OCI-LY3 (cell line): Measurements from ENCODE around the gene CCNF.

Source experiments
- H2AFZ ChIP-seq: fragments of 200-600, 300-600 bp; shearing (Covaris generic); 2 replicates; pipeline ENCODE4 v1.6.0; 2014; ENCODE audit warnings: antibody characterized with exemption, low read depth, low read length
- H3K27ac ChIP-seq: fragments of 200-600, 300-600 bp; sonication (generic); 2 replicates; pipeline ENCODE4 v1.5.1; 2014; ENCODE audit warnings: mild to moderate bottlenecking, low read length, moderate library complexity, mixed read lengths
- H3K27me3 ChIP-seq: fragments of 200-600, 300-600 bp; sonication (generic); 2 replicates; pipeline ENCODE4 v1.6.1; 2014; ENCODE audit warnings: low read depth, low read length, mixed read lengths
- H3K36me3 ChIP-seq: fragments of 200-600, 300-600 bp; sonication (generic); replicated peaks from 2 replicates; pipeline ENCODE3; 2014; ENCODE audit warnings: low read depth, low read length, mixed read lengths
- H3K4me1 ChIP-seq: fragments of 300-600, 200-600 bp; sonication (generic); 2 replicates; pipeline ENCODE4 v1.6.1; 2014; ENCODE audit warnings: low read length, mixed read lengths
- H3K4me2 ChIP-seq: fragments of 200-600, 300-600 bp; sonication (generic); 2 replicates; pipeline ENCODE4 v1.6.1; 2014; ENCODE audit warnings: low read length, mixed read lengths
- H3K4me3 ChIP-seq: fragments of 300-600, 200-600 bp; sonication (generic); 2 replicates; pipeline ENCODE4 v1.5.1; 2014; ENCODE audit warnings: antibody characterized with exemption, mild to moderate bottlenecking, low read length, moderate library complexity
- H3K79me2 ChIP-seq: fragments of 300-600, 200-600 bp; shearing (Covaris generic); 2 replicates; pipeline ENCODE4 v1.6.1; 2014; ENCODE audit warnings: mild to moderate bottlenecking, low read length, mixed read lengths
- H3K9ac ChIP-seq: fragments of 300-600, 200-600 bp; shearing (Covaris generic); 2 replicates; pipeline ENCODE4 v1.6.0; 2014; ENCODE audit warnings: mild to moderate bottlenecking, low read length, moderate library complexity
- H3K9me3 ChIP-seq: fragments of 200-600, 300-600 bp; shearing (Covaris generic); 2 replicates; pipeline ENCODE4 v1.6.1; 2014; ENCODE audit warnings: low read length, mixed read lengths; ENCODE audit not compliant: insufficient read depth
- H4K20me1 ChIP-seq: fragments of 200-600, 300-600 bp; sonication (generic); 2 replicates; pipeline ENCODE4 v1.6.1; 2016; ENCODE audit warnings: low read length, mixed read lengths; ENCODE audit not compliant: insufficient read depth
- EZH2phosphoT487 ChIP-seq: fragments of 200-600 bp; shearing (Covaris generic); IDR thresholded peaks from 2 replicates; pipeline ENCODE4 v1.6.1; 2018; ENCODE audit warnings: antibody characterized with exemption, mixed run types, low read depth
- TF ChIP-seq, protein P1 (sequence below): fragments of 200-600, 300-600 bp; sonication (generic); IDR thresholded peaks from 2 replicates; pipeline ENCODE4 v1.5.1; 2014; ENCODE audit warnings: antibody characterized with exemption, low read length, low read depth

Gene CCNF

DNA sequence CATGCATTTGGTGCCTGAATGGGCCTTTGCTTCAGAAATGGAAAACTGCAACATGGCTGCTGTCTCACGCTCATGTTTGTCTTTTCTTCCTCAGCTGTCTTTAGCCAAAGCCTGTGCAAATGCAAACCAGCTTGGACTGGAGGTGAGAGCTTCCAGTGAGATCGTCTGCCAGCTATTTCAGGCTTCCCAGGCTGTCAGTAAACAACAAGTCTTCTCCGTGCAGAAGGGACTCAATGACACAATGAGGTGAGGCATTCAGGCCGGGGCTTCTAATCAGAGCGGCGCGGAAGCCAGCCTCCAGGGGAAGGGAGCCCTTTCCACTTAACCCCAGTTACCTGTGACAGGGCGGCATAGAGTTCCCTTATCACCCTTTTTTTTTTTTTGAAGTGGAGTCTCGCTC, 14.3 kb downstream of the CCNF start:
- H3K4me1 ChIP-seq: no peaks in the 10 kb centered on the region
- H3K27me3 ChIP-seq: no peaks in the 10 kb centered on the region
- H3K9me3 ChIP-seq: no peaks in the 10 kb centered on the region
- H3K4me3 ChIP-seq: no peak overlapping the region
- H3K4me2 ChIP-seq: no peak overlapping the region
- H3K27ac ChIP-seq: no peak overlapping the region
- TF ChIP-seq, protein P1, sequence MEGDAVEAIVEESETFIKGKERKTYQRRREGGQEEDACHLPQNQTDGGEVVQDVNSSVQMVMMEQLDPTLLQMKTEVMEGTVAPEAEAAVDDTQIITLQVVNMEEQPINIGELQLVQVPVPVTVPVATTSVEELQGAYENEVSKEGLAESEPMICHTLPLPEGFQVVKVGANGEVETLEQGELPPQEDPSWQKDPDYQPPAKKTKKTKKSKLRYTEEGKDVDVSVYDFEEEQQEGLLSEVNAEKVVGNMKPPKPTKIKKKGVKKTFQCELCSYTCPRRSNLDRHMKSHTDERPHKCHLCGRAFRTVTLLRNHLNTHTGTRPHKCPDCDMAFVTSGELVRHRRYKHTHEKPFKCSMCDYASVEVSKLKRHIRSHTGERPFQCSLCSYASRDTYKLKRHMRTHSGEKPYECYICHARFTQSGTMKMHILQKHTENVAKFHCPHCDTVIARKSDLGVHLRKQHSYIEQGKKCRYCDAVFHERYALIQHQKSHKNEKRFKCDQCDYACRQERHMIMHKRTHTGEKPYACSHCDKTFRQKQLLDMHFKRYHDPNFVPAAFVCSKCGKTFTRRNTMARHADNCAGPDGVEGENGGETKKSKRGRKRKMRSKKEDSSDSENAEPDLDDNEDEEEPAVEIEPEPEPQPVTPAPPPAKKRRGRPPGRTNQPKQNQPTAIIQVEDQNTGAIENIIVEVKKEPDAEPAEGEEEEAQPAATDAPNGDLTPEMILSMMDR: no peak
- no peak for TF ChIP-seq EZH2phosphoT487
- H4K20me1 ChIP-seq: no peaks in the 10 kb centered on the region
- H2AFZ ChIP-seq: no peak overlapping the region
- no peaks in the 10 kb centered on the region for H3K79me2 ChIP-seq
- no peak overlapping the region for H3K9ac ChIP-seq
- peaks cover 44% of the 10 kb centered on the region for H3K36me3 ChIP-seq

DNA sequence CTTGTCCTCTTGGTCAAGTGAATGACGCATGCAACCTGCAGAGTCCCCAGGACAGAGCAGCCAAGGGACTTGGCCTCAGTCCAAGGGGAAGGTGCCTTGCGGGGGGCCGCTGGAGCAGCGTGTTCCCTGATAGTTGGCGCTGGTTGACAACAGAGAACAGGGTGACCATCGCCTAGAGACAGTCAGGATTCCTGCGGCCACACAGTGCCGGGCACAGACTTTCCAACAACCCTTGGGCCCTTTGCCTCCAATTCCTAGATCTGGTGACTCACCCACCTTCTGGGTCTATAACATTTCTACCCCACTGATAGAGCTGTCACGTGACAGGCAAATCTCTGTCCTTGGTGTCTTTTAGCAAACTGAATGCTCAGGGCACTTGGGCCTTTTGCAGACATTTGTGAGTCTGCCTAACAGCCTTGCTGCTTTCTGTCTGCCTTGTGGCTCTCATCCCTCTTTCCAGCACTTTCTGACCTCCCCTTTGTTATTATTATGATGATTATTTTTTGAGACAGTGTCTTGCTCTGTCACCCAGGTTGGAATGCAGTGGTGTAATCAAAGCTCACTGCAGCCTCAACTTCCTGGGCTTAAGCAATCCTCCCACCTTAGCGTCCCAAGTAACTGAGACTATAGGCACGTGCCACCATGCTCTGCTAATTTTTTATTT, 18.8 kb downstream of the CCNF start:
- Histone ChIP-seq H3K27ac (no peak overlapping the region), H3K4me3 (no peak overlapping the region), H3K9ac (no peak overlapping the region), H3K4me2 (no peak overlapping the region), H3K27me3 (no peaks in the 10 kb centered on the region), H3K9me3 (no peaks in the 10 kb centered on the region), H3K79me2 (no peaks in the 10 kb centered on the region), H3K4me1 (no peaks in the 10 kb centered on the region), H3K36me3 (peaks cover 62% of the 10 kb centered on the region), H4K20me1 (0 out of 2 replicates have a peak, but pooled peaks cover 4% of the 10 kb centered on the region), H2AFZ (no peak overlapping the region)
- TF ChIP-seq, protein P1: no peak
- TF ChIP-seq EZH2phosphoT487: no peak

- Histone ChIP-seq H3K4me3 (no peak overlapping the region), H3K27me3 (no peaks in the 10 kb centered on the region), H3K4me1 (no peaks in the 10 kb centered on the region), H3K36me3 (peaks cover 65% of the 10 kb centered on the region), H2AFZ (no peak overlapping the region), H4K20me1 (0 out of 2 replicates have a peak, but pooled peaks cover 4% of the 10 kb centered on the region), H3K27ac (no peak overlapping the region), H3K4me2 (no peak overlapping the region), H3K9ac (no peak overlapping the region), H3K79me2 (no peaks in the 10 kb centered on the region), H3K9me3 (no peaks in the 10 kb centered on the region)
- TF ChIP-seq EZH2phosphoT487: no peak
- TF ChIP-seq, protein P1: no peak
Observed at GRCh38 chr16:2449118-2449517, 19.9 kb downstream of the CCNF start.

- no peak for TF ChIP-seq EZH2phosphoT487
- TF ChIP-seq, protein P1: no peak
- H3K27ac ChIP-seq: no peak overlapping the region
- no peaks in the 10 kb centered on the region for H3K4me1 ChIP-seq
Observed at GRCh38 chr16:2450535-2450934, 21.3 kb downstream of the CCNF start.

More at GRCh38 chr16:2450535-2450934, 21.3 kb downstream of the CCNF start:
- H4K20me1 ChIP-seq: 0 out of 2 replicates have a peak, but pooled peaks cover 4% of the 10 kb centered on the region
- peaks cover 66% of the 10 kb centered on the region for H3K36me3 ChIP-seq
- H2AFZ ChIP-seq: no peak overlapping the region
- H3K4me3 ChIP-seq: no peak overlapping the region
- H3K9me3 ChIP-seq: no peaks in the 10 kb centered on the region
- no peak overlapping the region for H3K9ac ChIP-seq
- no peaks in the 10 kb centered on the region for H3K79me2 ChIP-seq
- no peaks in the 10 kb centered on the region for H3K27me3 ChIP-seq
- no peak overlapping the region for H3K4me2 ChIP-seq
